Activated CD4-positive, alpha-beta T cell treated with anti-CD3 and anti-CD28 coated beads, Interleukin-2, amount 50 U/mL, for 1 hour (primary cell): Measurements from ENCODE around the gene CHRNA4.

ENCODE experiments used
- DNase-seq: peaks from one replicate; pipeline ENCODE4 v3.0.0-alpha.2; 2020

Gene CHRNA4

DNA sequence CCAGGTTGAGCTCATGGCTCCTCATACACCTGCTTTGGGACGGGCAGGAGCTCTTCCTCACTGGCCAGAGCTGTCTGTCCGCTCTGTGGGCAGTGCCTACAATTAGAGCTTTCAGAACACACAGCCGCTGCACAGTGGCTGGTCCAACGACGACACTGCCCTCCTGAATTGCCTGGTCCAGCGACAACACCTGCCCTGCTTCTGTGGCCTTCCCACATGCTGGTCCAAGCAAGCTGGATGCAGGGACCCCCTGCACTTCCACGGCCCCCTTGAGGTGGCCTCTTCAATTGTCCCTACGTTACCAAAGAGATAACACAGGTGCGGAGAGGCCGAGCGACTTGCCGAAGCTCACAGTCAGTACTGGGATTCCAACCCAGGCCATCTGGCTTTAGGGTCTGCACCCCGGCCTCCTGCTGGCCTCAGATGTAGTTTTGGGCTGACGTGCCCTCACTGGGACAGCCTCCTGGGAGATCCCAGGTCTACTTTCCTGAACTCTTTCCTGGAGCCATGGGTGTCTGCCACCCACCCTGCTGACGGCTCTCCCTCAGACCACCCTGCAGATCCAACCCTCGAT lies 1.4 kb upstream of the CHRNA4 start:
- DNase-seq = no peak

DNA sequence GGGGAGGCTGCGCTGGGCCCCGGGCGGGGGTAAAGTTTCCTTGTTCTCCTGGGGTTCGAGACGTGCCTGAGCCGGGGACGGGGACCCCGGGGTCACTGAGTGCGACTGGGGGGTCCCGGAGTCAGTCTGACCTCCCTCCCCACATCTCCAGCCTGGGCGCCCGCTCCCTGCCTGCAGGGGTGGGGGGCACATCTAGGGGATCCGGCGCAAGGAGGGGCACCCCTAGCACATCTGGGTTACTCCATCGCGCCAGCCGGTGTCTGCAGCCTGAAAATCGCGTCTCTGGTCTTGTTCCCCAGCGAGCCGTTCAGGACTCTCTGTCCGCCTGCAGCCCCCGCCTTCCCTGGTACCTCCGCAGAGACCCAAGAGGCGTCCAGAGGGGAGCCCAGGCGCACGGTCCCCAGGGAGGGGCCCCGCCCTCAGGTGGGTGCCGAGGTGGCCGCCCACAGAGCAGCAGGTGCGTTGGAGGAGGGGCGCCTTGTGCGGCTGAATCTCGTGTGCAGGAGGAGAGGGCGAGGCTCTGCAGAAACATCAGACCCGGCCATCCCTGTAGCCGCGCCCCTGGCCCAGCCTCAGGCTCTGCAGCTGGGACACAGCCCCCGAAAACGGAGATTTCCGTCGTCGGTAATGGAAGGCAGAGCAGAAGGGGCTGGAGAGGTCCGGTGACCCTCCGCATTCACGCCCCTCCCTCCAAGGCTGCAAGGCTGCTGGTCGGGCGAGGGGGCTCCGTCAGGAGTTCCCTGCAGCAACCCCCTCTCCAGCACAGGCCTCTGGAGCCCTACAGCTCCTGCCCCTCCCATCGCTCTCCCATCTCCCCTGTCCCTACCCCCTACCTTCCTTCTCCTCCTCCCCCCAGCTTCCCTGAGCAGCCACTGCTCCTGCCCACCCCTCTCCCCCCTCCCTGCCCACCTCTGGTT lies 628 bp upstream of the CHRNA4 start:
- no peak for DNase-seq

DNA sequence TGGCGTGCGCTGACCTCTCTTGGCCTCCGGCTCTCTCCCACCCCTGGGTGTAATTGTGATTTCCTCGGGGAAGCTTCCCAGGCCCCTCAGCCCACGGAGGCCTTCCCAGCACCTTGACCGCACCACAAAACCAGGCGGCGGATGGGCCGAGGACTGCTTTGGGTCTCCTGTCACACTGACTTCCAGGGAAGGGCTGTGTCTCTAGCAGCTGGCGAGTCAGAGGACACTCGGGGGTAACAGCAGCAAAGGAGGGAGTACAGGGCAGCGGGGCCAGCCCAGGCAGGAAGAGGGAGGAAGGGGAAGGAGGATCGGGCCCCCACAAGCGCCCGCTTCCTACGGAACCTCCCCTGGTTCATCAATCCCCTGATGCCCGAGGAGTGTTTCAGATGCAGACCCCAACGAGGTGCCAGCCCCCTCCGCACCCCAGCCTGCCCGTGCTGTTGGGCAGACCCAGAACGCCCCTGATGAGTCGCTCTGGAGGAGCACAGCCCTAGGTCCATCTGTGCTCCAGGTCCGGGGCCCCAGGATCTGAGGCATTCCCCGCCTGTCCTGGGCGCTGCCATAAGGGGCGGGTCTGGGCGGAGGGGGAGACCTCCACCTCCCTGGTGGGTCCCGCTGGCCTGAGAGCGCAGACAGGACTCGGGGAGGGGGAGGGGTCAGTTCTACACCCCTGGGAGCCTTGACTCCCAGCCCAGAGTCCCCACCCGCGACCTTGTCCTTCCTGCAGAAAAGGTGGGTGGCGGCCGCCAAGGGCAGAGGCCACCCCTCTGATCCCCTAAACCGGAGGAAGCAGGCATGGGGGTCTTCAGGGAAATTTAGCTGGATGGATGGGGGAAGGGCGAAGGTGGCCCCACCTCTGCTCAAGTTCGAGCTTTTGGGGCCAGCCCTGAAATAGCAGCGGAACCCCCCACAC lies 956 bp downstream of the CHRNA4 start:
- DNase-seq = no peak

DNA sequence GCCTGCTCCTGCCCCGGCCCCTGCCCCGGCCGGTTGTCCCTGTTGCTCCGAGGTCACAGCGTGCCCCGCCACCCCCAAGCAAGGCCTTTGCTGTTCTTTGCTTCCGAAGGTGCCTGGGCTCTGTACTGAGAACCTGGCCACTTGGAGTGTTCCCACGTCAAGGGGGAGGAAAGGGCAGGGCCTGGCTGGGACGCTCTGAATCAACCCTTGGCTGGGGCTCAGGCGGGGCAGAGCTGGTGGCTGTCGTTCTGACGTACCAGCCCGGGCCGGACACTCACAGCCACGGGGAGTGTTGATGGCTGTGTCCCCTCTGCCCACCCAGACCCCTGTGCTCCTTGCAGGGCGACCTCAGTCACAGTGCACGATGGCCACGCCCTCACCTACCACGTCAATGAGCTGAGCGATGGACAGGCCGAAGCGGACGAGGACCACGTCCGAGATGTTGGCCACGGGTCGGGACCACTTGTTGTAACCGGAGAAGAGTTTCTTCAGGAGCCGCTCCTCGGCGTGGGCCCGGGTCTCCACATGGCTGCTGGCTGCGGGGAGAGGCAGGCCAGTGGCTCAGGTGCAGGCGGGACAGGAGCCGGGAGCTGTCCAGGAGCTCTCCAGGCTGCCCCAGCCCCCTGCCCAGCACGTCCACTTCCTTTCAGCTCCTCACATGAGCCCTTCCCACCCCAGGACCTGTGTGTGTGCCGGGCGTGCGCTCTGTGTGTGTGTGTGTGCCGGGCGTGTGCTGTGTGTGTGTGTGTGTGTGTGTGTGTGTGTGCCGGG lies 1.8 kb downstream of the CHRNA4 start:
- DNase-seq = no peak

DNA sequence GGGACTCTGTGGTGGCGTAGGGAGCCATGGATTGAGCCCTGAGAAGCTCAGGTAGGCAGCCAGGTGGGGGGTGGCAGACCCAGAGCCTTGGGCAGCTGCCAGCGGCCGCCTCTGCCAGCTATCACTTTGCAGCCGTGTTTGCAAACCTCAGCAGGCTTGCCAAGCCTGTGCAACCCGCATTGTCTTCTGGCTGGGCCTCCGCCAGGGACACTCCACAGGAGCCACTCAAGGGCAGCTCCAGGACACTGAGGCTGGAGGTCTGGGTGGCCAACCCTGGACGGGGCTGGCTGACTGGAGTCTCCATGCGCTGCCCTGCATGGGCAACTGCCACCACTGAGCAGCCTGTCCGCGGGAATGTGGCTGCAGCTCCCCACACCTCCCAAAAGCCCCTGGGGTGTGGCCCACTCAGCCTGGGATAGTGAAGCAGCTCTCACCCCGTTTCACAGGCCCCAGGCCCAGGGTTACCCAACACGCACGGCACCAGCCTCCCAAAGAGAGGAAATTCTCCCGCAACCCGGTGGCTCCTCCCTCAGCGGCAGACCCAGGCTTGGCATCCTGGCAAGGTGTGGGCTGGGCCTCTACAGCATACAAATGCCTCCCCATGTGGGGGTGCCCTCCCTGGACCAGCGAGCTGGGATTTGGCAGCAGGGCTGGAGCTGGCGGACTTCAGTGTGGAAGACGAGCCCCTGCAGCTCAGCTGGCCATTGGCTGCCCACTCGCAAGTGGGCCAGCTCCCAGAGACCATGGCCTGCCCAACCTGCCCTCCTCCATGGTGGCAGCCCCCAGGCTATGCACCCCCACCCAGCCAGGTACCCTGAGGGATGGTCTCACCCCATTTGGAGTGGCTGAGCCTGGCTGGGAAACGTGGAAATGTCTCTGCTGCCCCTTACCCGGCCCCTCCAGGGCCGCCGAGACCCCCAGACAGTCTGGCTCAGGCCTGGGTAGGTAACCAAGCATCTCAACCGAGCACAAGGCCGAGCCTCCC lies 2.9 kb downstream of the CHRNA4 start:
- DNase-seq = no peak

DNA sequence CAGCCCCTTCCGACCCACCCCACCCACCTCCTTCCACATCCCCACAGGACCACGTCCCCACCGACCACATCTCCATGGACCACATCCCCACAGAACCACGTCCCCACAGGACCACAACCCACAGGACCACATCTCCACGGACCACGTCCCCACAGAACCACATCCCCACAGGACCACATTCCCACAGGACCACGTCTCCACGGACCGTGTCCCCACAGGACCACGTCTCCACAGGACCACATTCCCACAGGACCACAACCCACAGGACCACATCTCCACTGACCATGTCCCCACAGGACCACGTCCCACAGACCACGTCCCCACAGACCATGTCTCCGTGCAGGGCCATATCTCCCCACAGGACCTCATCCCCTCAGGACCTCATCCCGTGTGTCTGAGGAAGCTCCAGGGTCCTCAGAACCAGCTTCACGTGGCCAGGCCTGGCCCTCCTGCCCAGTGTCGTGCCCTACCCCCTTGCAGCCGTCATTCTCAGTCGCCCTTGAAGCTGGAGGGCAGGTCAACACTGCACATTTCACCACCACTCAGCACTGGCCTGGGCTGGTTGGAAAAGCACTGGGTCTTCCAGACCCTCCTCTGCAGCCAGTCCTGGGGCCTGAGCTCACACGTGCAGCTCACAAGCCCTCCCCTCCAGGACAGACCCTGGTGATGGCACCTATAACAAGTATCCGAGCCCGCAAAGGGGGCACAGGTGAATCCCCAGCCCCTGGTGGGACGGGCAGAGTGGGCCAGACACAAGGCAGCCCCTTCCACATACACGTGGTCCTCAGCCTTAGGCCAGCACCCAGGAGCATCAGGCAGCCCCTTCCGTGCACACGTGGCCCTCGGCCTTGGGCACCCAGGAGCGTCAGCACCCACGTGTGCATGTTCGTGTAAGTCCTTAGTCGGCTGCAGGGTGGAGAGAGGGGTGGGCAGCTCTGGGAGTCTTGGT lies 3.9 kb downstream of the CHRNA4 start:
- no peak for DNase-seq

DNA sequence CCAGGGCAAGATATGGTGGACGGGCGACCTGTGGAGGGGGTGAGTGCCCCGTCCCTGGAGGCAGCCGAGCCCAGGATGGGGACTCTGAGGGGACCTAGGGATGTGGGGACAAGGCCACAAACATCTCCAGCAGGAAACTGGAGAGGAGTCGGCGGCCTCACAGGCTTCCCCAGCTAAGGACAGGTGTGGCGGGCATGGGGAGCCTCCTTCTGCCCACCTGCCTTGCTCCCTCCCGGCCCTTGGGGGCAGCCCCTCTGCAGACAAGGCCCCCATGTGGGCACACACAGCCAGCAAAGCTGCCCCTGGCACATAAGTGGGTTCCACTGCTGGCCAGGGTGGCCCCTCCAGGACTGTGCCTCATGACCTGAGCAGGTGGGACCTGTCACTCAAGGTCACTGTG lies 4.6 kb downstream of the CHRNA4 start:
- no peak for DNase-seq

DNA sequence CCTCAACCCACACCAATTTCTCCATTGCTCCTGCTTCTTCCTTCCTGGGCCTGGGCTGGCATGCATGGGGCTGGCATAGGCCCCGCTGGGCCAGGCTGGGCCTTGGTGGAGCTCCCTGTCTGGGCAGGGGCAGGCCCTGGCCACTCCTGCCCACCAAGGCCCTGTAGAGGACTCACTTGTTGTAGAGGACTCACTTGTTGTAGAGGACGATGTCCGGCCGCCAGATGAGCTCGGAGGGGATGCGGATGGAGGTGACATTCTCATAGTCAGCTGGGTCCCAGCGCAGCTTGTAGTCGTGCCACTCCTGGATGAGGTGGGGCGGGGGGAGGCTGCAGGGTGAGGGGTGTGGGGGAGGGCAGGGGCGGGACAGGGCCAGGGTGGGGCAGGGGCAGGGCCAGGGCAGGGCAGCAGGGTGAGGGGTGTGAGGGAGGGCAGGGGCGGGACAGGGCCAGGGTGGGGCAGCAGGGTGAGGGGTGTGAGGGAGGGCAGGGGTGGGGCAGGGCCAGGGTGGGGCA lies 5.3 kb downstream of the CHRNA4 start:
- no peak for DNase-seq

DNA sequence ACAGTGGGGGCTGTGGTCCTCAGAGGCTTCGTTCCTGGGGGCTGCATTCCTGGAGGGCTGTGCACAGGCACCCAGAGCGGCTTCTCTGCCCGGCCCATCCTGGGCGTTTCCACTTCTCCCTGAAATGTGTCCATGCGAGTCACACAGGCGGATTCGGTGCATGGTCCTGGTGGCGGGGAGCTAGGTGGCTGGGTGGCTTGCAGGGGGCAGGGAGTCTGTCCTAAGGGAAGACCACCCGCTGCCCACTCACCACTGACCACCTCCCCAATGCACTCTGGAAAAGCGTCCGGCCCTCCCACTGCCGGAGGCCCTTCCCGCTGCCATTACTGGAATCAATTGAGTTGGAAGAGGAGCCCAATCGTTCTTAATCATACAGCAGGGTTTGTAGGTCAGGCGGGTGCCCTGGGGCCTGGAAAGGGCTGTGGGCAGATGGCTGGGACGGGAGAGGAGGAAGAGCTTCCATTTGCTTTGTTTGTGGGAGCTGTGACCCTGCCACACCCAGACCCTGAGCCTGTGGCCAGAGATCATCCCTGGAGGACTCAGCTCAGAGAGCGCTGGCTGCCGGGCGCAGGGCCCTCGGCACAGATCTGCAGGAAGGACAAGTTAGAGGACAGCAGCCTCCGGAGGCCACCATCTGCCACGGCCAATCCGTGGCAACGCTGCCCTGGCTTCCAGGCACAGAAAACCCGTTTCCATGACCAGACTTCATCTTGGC lies 6.4 kb downstream of the CHRNA4 start:
- no peak for DNase-seq

DNA sequence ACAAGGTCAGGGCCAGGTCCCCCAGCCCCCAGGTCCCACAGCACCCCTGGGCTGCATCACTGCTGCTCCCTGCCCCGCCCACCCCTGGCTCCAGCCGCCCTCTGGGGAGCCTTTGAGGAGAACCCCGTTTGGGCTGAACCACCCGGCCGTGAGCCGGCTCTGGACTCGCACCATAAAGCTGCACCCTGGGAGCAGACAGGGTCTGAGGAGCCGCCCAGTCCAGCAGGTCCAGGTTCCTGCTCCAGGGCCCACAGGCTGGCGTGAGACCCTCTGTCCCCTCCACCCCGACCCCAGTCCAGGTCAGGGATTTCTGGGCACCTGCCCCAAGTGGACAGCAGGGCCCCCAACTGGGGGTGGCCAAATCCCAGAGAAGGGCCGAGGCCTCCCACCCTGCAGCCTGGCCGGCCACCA lies 8.3 kb downstream of the CHRNA4 start:
- no peak for DNase-seq

DNA sequence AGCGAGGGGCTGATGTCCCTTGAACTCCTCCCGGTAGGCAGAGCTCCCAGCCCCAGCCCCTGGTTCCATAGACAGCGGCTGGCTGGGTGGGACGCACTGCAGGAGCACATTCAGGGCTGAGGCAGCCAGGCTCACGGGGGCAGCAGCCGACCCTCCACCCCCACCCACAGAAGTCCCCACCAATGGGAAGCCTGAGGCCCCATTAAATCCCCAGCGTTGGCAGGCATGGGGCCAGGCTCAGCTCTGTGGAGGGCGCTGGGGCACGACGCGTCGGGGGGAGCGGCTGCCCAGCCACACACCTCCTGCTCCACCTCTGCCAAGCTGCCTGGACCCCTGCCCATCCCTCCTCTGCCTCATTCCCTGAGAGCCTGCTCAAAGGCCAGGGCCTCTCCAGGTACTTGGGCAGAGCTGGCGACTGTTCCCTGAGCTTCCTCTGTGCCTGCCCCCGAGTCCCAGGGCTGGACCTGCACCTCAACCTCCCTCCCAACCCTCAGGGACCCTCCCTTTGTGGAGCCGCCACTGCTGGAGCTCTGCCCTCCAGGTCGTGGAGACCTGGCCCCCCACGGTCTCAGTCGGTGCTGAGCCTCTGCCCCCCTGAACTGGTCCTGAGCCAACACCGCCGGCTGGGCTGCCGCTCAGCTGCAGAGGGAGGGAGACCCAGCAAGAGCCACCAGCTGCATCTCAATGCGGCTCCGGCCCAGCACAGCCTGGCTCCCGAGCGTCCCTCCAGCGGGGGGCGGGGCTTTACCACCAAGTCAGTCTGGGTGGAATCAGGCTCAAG lies 9.1 kb downstream of the CHRNA4 start:
- DNase-seq = no peak

DNA sequence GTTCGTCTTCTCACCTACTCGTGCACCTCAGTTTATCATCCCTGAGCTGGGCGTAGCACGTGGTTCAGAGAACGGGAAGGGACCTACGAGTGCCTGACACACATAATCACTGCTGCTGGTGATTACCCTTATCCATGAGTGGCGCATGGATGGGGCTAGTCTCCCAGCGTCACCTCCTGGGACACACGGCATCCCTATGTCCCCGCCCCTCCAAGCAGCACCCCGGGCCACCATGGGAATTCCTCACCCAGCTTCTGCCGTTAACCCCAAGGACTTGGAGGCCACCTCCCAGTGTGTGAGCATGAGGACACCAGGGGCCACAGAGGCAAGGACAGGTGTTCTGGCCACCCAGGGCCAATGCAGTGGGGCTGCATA lies 9.8 kb downstream of the CHRNA4 start:
- DNase-seq = no peak

DNA sequence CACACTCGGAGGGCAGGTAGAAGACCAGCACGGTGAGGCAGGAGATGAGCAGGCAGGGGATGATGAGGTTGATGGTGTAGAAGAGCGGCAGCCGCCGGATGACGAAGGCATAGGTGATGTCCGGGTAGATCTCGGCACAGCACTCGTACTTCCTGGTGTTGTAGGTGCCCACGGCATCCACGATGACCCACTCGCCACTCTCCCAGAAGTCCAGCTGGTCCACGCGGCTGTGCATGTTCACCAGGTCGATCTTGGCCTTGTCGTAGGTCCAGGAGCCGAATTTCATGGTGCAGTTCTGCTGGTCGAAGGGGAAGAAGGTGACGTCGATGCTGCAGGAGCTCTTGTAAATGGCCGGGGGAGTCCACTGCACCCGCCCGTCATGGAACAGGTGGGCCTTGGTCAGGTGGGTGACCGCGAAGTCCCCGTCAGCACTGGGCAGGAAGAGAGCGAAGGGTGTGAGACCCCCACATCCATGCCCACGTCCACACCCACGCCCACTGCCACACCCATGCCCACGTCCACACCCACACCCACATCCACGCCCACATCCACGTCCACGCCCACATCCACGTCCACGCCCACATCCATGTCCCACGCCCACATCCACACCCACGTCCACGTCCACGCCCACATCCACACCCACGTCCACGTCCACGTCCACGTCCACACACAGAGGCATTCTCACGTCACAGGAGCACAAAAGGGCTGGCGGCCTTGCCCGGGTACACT lies 10.4 kb downstream of the CHRNA4 start:
- no peak for DNase-seq

DNA sequence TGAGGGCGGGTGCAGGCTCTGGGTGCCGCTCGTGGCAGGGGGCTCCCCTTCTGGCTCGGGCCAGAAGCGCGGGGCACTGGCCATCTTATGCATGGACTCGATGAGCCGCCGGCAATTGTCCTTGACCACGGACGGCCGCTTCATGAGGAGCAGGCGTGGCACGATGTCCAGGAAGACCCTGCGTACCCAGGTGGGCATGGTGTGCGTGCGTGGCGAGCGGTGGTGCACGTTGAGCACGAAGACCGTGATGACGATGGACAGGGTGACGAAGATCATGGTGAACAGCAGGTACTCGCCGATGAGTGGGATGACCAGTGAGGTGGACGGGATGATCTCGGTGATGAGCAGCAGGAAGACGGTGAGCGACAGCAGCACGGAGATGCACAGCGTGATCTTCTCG lies 11.0 kb downstream of the CHRNA4 start:
- DNase-seq = no peak

DNA sequence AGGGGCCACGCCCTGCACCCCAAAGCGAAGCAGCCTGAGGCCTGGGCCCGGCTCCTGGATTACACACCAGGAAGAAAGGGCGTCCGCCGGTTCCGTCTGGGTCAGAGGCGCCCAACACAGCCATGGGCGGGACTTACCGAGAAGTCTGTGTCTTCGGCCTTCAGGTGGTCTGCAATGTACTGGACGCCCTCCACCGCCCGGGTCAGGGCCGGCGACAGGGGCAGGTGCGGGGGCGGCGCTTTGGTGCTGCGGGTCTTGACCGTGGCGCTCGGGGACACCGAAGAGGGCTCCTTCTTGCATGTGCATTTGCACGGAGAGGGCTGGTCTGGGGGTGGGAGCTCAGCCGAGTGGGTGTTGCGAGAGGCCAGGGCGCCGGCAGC lies 11.6 kb downstream of the CHRNA4 start:
- no peak for DNase-seq

DNA sequence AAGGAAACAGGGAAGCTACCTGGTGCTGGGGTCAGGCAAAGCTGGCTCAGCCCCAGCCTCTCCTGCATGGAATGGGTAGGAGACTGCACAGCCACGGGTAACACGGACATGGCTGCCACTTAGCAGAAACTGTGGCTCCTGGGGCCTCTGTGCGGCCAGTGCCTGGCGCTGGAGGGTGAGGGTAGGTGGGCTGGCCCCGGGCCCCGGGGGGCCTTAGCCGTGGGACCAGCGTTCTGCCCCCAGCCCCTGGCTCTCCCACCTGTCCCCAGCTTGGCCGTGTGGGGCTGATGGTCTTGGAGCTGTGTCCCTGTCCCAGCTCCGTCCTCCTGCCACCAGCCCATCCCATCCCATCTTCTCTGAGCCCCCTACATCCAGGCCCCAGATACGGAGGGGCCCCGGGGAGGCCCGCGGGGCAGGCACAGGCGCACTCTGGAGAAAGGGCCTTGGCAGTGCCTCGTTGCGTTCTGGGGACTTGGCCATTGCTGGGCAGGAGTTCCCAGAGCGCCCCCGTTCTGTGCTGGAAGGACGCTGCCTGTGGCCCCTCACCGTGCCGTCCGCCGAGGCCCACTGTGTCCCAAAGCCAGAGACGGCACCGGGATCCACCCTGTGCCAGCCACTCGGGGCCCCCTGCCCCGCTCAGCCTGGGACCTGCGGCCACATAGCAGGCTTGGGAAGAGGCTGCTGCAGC lies 12.2 kb downstream of the CHRNA4 start:
- no peak for DNase-seq
